Keratinocyte (primary cell): ENCODE data around the gene NEK10.

Source experiments
- EZH2 ChIP-seq: IDR thresholded peaks from one replicate; pipeline ENCODE4 v1.6.1; 2012; ENCODE audit warnings: inconsistent platforms, mild to moderate bottlenecking, low read length, moderate library complexity
- TF ChIP-seq, protein P1 (sequence below), 3 experiments: IDR thresholded peaks in 1 of 3; conservative IDR thresholded peaks in 1 of 3; optimal IDR thresholded peaks in 1 of 3; 2 replicates in 2 of 3; 3 replicates in 1 of 3; pipeline versions ENCODE3 to v1.5.1; 2011; ENCODE audit warnings: low read length in 3 of 3, mild to moderate bottlenecking in 3 of 3, moderate library complexity in 2 of 3, control low read depth in 1 of 3, inconsistent platforms in 1 of 3; ENCODE audit not compliant: insufficient read depth in 2 of 3; ENCODE audit errors: extremely low read depth in 1 of 3

DNA sequence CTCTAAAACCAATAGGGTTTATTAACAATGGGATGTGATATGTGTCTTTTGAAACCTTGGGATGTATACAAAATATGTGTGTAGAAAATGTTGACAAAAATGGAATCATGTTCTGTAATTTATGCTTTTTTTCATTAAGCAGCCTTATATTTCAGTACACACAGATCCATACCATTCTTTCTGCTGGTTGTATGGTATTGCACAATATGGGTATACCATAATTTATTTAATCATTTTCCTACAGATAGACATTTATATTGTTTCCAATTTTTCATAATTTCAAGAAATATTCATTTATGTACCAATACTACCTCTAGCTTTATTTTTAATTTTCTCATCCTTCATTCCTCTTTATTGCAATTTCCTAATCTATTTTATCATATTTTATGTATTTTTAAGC lies 83.5 kb downstream of the NEK10 start:
- TF ChIP-seq, protein P1, sequence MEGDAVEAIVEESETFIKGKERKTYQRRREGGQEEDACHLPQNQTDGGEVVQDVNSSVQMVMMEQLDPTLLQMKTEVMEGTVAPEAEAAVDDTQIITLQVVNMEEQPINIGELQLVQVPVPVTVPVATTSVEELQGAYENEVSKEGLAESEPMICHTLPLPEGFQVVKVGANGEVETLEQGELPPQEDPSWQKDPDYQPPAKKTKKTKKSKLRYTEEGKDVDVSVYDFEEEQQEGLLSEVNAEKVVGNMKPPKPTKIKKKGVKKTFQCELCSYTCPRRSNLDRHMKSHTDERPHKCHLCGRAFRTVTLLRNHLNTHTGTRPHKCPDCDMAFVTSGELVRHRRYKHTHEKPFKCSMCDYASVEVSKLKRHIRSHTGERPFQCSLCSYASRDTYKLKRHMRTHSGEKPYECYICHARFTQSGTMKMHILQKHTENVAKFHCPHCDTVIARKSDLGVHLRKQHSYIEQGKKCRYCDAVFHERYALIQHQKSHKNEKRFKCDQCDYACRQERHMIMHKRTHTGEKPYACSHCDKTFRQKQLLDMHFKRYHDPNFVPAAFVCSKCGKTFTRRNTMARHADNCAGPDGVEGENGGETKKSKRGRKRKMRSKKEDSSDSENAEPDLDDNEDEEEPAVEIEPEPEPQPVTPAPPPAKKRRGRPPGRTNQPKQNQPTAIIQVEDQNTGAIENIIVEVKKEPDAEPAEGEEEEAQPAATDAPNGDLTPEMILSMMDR (optimal IDR thresholded peaks at IDR 0.05 in 1 of 3, IDR thresholded peaks at IDR 0.05 in 1 of 3, conservative IDR thresholded peaks at IDR 0.05 in 1 of 3; ENCODE audit: extremely low read depth in 1 of 3, insufficient read depth in 2 of 3, low read length in 3 of 3), result no peak
- no peak for TF ChIP-seq EZH2
